RPMI8226 (cell line): Measurements from ENCODE around the gene SLC16A8.

ENCODE experiments used
- DNase-seq: peaks from one replicate; pipeline ENCODE4 v3.0.0-alpha.2; 2015

SLC16A8 gene

GRCh38 chr22:38111925-38112355 lies 28.0 kb upstream of the SLC16A8 start:
- DNase-seq: no peak

GRCh38 chr22:38110863-38111852 lies 27.2 kb upstream of the SLC16A8 start:
- no peak for DNase-seq

- no peak for DNase-seq
These were observed 26.3 kb upstream of the SLC16A8 start, which contains the start of gene BAIAP2L2 for GRCh38 chr22:38110008-38110862. BAIAP2L2 (minus strand) TSS chr22:38110684; CDS start chr22:38110525, 159 bp downstream.

GRCh38 chr22:38109371-38110001 lies 25.5 kb upstream of the SLC16A8 start:
- no peak for DNase-seq

GRCh38 chr22:38108561-38109319 lies 24.8 kb upstream of the SLC16A8 start:
- no peak for DNase-seq

- no peak for DNase-seq
These were observed 23.9 kb upstream of the SLC16A8 start for GRCh38 chr22:38107692-38108515.

- DNase-seq: no peak
These were observed 23.0 kb upstream of the SLC16A8 start for GRCh38 chr22:38106814-38107578.

GRCh38 chr22:38104084-38104483 lies 20.1 kb upstream of the SLC16A8 start:
- peak; percentile 56 for DNase-seq

- DNase-seq: no peak
These were observed 19.7 kb upstream of the SLC16A8 start for GRCh38 chr22:38103641-38104040.

GRCh38 chr22:38098410-38099249 lies 14.6 kb upstream of the SLC16A8 start:
- DNase-seq: no peak

- no peak for DNase-seq
These were observed 13.8 kb upstream of the SLC16A8 start for GRCh38 chr22:38097557-38098409.

- no peak for DNase-seq
These were observed 13.1 kb upstream of the SLC16A8 start for GRCh38 chr22:38097058-38097457.

- DNase-seq: no peak
These were observed 5.5 kb upstream of the SLC16A8 start for GRCh38 chr22:38089474-38089851.

GRCh38 chr22:38088629-38089473 lies 4.9 kb upstream of the SLC16A8 start:
- no peak for DNase-seq

- DNase-seq: no peak
These were observed 3.9 kb upstream of the SLC16A8 start for GRCh38 chr22:38087855-38088254.

- DNase-seq: no peak
These were observed 3.0 kb upstream of the SLC16A8 start for GRCh38 chr22:38086942-38087341.
